ENCODE data around the gene FKBP10.
"Not testable (repeated sequence)": the region's sequence is repeated elsewhere in the genome, so short reads cannot be mapped to it uniquely, and the experiment has no call there.

Gene FKBP10

GRCh38 chr17:41811549-41812380, 1.0 kb upstream of the FKBP10 start, which contains the start of gene P3H4:
Gene P3H4, minus strand, starts transcription at chr17:41811949. Its CDS starts 34 bp downstream, at chr17:41811915.
- no peak for DNase-seq (ENCODE audit: low read depth)

- no peak for DNase-seq (ENCODE audit: low read depth)
Measured at GRCh38 chr17:41813152-41813680, 412 bp downstream of the FKBP10 start.

GRCh38 chr17:41813699-41814124, 908 bp downstream of the FKBP10 start:
- no peak for DNase-seq (ENCODE audit: low read depth)

- DNase-seq (ENCODE audit: low read depth): no peak
Measured at GRCh38 chr17:41814195-41814594, 1.4 kb downstream of the FKBP10 start.

- DNase-seq (ENCODE audit: low read depth): no peak
Measured at GRCh38 chr17:41816637-41817320, 4.0 kb downstream of the FKBP10 start.

GRCh38 chr17:41818024-41818423, 5.2 kb downstream of the FKBP10 start:
- DNase-seq (ENCODE audit: low read depth): no peak

GRCh38 chr17:41821776-41822175, 9.0 kb downstream of the FKBP10 start:
- DNase-seq (ENCODE audit: low read depth): no peak

- no peak for DNase-seq (ENCODE audit: low read depth)
Measured at GRCh38 chr17:41822216-41823140, 9.7 kb downstream of the FKBP10 start.

- no peak for DNase-seq (ENCODE audit: low read depth)
Measured at GRCh38 chr17:41823141-41823524, 10.3 kb downstream of the FKBP10 start.

GRCh38 chr17:41823580-41823979, 10.8 kb downstream of the FKBP10 start:
- no peak for DNase-seq (ENCODE audit: low read depth)

GRCh38 chr17:41824086-41824485, 11.3 kb downstream of the FKBP10 start:
- DNase-seq (ENCODE audit: low read depth): peak; percentile 29

- no peak for DNase-seq (ENCODE audit: low read depth)
Measured at GRCh38 chr17:41825175-41825845, 12.5 kb downstream of the FKBP10 start.

- DNase-seq (ENCODE audit: low read depth): not testable (repeated sequence)
Measured at GRCh38 chr17:41829961-41830360, 17.2 kb downstream of the FKBP10 start.

GRCh38 chr17:41835214-41835799, 22.5 kb downstream of the FKBP10 start:
- DNase-seq (ENCODE audit: low read depth): no peak

- DNase-seq (ENCODE audit: low read depth): no peak
Measured at GRCh38 chr17:41835800-41836549, 23.2 kb downstream of the FKBP10 start, which contains the start of gene NT5C3B. Gene NT5C3B, minus strand, starts transcription at chr17:41836232. Its CDS starts 39 bp downstream, at chr17:41836193.

- DNase-seq (ENCODE audit: low read depth): no peak
Measured at GRCh38 chr17:41836550-41837196, 23.9 kb downstream of the FKBP10 start.

GRCh38 chr17:41837761-41838538, 25.1 kb downstream of the FKBP10 start, which contains the start of gene KLHL10:
Gene KLHL10, plus strand, starts transcription at chr17:41837825. Its CDS starts 108 bp downstream, at chr17:41837933.
- no peak for DNase-seq (ENCODE audit: low read depth)

- DNase-seq (ENCODE audit: low read depth): not testable (repeated sequence)
Measured at GRCh38 chr17:41839448-41839847, 26.6 kb downstream of the FKBP10 start.

- DNase-seq (ENCODE audit: low read depth): not testable (repeated sequence)
Measured at GRCh38 chr17:41840781-41841180, 28.0 kb downstream of the FKBP10 start.
